Stimulated activated CD4-positive, alpha-beta T cell treated with anti-CD3 and anti-CD28 coated beads, TNF-alpha, amount 100 ng/mL, for 48 hours (primary cell): ENCODE measurements around the gene MYO5B.
A peak's percentile ranks its signal among the peaks of the same experiment; 100 is the strongest.
"Not testable (repeated sequence)": the region's sequence is repeated elsewhere in the genome, so short reads cannot be mapped to it uniquely, and the experiment has no call there.

ENCODE experiments used
- DNase-seq, 3 donors: peaks; one replicate each; pipeline ENCODE4 v3.0.0-alpha.2; 2020; ENCODE audit warnings: low read depth in 3 of 3

MYO5B gene

GRCh38 chr18:50194631-50195532 lies at the start of gene MYO5B:
TSS of gene MYO5B (minus strand) at chr18:50195147. CDS start at chr18:50194793, 354 bp downstream.
- DNase-seq = peak in 2 of 3 donors; percentile 6 to 61

- DNase-seq = not testable (repeated sequence)
Observed at GRCh38 chr18:50241768-50242167, 46.8 kb upstream of the MYO5B start.

- peak in 1 of 3 donors; percentile 11 for DNase-seq
Observed at GRCh38 chr18:50240080-50240563, 45.2 kb upstream of the MYO5B start.

- DNase-seq = no peak
Observed at GRCh38 chr18:50232419-50232818, 37.5 kb upstream of the MYO5B start.

DNA sequence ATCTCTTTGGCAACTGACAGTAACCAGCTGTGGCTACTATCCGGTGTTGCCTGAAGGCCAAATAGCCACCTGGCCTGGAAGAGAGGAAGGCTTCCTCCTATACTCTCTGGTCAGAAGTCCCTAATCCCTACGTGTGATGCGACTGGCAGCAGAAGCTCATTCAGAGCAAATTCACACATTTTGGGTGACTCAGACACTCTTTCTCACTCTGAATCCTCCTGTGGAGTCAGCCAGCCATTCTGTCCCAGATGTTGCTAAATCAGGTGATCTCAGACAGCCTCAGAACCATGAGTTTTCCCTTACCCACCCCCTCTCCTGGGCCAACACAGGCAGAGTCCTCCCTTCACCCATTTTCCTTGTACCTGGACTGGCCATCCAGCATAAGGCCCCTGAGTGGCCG lies 36.7 kb upstream of the MYO5B start:
- DNase-seq = no peak

DNA sequence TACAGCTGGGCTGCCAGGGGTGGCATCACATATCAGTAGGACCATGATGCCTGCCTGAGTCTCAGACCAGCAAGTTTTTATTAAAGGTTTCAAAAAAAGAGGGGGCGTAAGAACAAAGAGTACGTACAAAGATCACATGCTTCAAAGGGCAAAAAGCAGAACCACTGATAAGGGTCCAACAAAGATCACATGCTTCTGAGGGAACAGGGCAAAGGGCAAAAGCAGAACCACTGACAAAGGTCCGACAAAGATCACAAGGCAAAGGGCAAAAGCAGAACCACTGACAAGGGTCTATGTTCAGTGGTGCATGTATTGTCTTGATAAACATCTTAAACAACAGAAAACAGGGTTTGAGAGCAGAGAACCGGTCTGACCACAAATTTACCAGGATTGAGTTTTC lies 25.3 kb upstream of the MYO5B start:
- DNase-seq = not testable (repeated sequence)

DNA sequence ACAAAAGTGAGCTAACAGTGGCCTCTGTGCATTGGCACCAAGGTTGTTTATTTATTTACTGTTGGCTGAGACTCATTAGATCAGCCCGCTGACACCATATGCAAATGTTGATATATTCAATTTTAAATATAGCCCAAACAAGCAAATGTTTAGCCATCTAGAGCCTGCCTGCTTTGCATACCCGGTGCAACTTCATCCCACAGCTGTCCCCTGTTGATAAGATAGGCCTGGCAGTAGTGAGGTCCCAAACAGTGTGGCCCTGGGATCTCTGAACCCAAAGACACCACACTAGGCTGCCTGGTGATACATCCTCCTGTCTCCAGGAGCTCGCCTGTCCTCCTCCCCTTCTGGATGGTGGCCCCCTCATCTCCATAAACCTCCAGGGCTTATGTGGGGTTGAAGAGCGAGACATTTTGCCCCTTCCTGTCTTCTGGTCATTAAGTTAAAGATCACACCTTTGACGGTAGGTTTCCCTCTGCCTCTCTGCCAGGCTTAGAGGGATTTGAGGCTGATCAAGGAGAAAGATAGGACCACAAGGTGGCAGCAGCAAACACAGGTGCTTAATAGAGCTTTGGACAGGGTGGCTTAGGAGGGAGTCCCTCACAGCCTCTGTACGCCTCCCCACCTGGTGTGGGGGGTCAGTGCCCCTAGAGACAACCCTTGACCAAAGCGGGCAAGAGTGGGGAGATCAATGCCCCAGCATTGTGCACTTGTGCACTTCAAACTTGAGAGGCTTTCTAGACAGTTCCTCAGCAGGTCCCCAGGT lies 23.7 kb upstream of the MYO5B start:
- DNase-seq = no peak

- no peak for DNase-seq
Observed at GRCh38 chr18:50209311-50209710, 14.4 kb upstream of the MYO5B start.

- no peak for DNase-seq
Observed at GRCh38 chr18:50207722-50208121, 12.8 kb upstream of the MYO5B start.

- DNase-seq = no peak
Observed at GRCh38 chr18:50203801-50204604, 9.1 kb upstream of the MYO5B start.

- no peak for DNase-seq
Observed at GRCh38 chr18:50201476-50202018, 6.6 kb upstream of the MYO5B start.

DNA sequence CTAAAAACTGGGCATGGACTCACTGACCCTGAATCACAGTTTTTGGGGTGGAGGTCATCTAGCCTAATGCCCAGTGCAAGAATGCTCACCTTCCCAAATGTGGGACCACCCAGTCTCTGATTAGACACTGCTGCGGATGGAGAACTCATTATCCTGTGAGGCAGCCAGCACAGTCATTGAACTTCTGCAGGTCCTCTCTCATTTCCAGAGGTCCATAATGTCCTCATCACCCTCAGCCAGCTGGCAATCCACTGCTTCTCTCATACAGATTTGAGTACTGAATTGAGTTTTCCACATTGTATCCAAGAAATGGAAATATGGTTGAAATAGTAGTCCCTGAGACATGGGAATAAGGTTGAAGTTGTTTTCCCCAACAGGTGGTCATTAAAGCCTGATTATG lies 5.0 kb upstream of the MYO5B start:
- DNase-seq = no peak

- DNase-seq = no peak
Observed at GRCh38 chr18:50199346-50199855, 4.5 kb upstream of the MYO5B start.

GRCh38 chr18:50196261-50196660 lies 1.3 kb upstream of the MYO5B start:
- DNase-seq = no peak

GRCh38 chr18:50195689-50196088 lies 742 bp upstream of the MYO5B start:
- no peak for DNase-seq

GRCh38 chr18:50193796-50194630 lies 934 bp downstream of the MYO5B start:
- DNase-seq = no peak

- DNase-seq = no peak
Observed at GRCh38 chr18:50192995-50193795, 1.8 kb downstream of the MYO5B start.

DNA sequence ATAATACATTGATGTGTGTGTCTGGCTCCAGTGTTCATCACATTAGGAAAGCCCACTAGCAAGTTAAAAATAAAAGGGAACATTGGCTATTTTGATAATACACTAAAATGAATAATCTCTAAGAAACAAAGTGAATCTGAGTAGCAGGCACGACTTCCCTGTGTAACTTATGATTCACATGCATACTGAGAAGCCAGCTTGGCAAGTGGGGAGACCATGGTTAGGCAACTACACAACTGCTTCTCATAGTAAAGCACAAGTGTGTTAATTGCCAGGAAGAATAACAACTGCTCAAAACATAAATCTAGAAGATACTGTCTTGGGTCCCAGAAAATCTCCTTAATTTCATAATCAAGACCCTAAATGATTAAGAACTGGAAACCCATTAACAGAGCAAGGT lies 4.0 kb downstream of the MYO5B start:
- DNase-seq = no peak

GRCh38 chr18:50190236-50190635 lies 4.7 kb downstream of the MYO5B start:
- no peak for DNase-seq

DNA sequence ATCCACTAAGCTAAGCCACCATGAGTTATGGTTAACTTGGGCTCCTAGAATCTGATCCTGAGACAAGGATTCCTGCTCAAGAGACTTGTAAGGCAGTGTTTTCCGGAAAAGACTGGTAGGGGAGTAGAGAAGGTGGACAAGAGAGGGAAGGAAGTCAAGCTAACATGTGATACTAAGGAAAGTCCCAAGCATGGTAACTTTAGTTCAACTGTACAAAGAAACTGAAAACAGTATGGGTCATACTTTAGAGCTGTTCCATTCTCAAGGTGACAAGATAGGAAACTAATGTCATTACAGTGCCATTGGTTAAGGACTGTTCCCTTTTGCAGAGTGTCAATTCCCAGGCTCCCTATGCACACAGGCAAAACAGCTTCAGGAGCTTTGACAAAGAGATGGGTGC lies 5.8 kb downstream of the MYO5B start:
- no peak for DNase-seq
